Right lobe of liver (tissue), 6 donors: ENCODE results near the gene OCEL1. TPM values are rescaled to one million over a fixed set of nuclear protein-coding genes. Genes with fewer than 3 reads are reported as not detected.

Experiments used
- ATAC-seq, 4 donors: fragments of 200-7000 bp; cut with Tn5 transposase; one replicate each; pipeline ENCODE4 v1.9.1; 2020; ENCODE audit warnings: mild to moderate bottlenecking in 4 of 4, moderate library complexity in 4 of 4
- DNase-seq, 3 donors: peaks; one replicate each; pipeline ENCODE4 v3.0.0-alpha.2; 2020
- H3K27ac ChIP-seq, 3 donors: fragments of 200-600 bp; one replicate each; pipeline ENCODE4 v1.8.0; 2022
- H3K27me3 ChIP-seq, 2 donors: fragments of 200-600 bp; one replicate each; pipeline ENCODE4 v1.8.0; 2022
- H3K36me3 ChIP-seq, 4 donors: fragments of 200-600 bp; sonication (generic) in 1 of 4; one replicate each; pipeline versions ENCODE4 v1.5.1 to v1.8.0; 2017 to 2022; ENCODE audit warnings: control low read depth in 1 of 4
- H3K4me1 ChIP-seq, 4 donors: fragments of 200-600 bp; sonication (generic) in 1 of 4; one replicate each; pipeline versions ENCODE4 v1.5.1 to v1.8.0; 2017 to 2022; ENCODE audit warnings: control low read depth in 1 of 4
- H3K4me3 ChIP-seq, 3 donors: fragments of 200-600 bp; one replicate each; pipeline ENCODE4 v1.8.0; 2022
- H3K9me3 ChIP-seq, 4 donors: fragments of 200-600 bp; sonication (generic) in 1 of 4; one replicate each; pipeline versions ENCODE4 v1.5.1 to v1.8.0; 2017 to 2022; ENCODE audit warnings: control low read depth in 1 of 4
- POLR2A ChIP-seq: fragments of 450-650 bp; IDR thresholded peaks from one replicate; pipeline ENCODE4 v1.6.1; 2017; ENCODE audit warnings: antibody characterized with exemption, mild to moderate bottlenecking
- WGBS: methylation state at CpG from one replicate; pipeline ENCODE4 v1.1.6; 2018; ENCODE audit warnings: low coverage, low lambda C conversion rate; ENCODE audit not compliant: insufficient coverage; ENCODE audit errors: missing lambda C conversion rate; 5-methylcytosine and 5-hydroxymethylcytosine counted together
- intact Hi-C, 2 donors: fragments of 100-400 bp; cut with DNase I; formaldehyde crosslinking; loops; one replicate each; pipeline versions ENCODE4 v1.11.2 to v1.14.1; 2022
- total RNA-seq, 6 experiments: library from RNA; depleted of rRNA in 2 of 6; stranded (reverse); fragments of >200 nt in 2 of 6; fragmentation: NEBNext Ultra II Directional in 3 of 6; extraction: Animal tissue kit (Norgen Biotek cat#: 25700) in 3 of 6; gene quantifications; one replicate each; pipeline versions ENCODE4 v1.1.0 to v1.2.4, GENCODE V29; 2016 to 2023
- TF ChIP-seq, protein P1 (sequence below), 4 donors: fragments of 200-600 bp in 3 of 4; fragments of 450-650 bp in 1 of 4; IDR thresholded peaks; one replicate each; pipeline versions ENCODE4 v1.5.1 to v1.8.0; 2016 to 2022; ENCODE audit warnings: antibody characterized with exemption in 4 of 4, mild to moderate bottlenecking in 2 of 4
- donor health status: DM: no; HTN: yes; CAD: no.
- donor health status: DM: no; HTN: no; CAD: no.
- donor health status: DM: no; HTN: no; CAD: no.
- donor health status: DM: no; HTN: yes; CAD: no.
- donor health status: DM: no; HTN: yes; CAD: no.

OCEL1 gene
- total RNA-seq, 6 experiments from 2014 or later: 17.8 to 64.2 (median 31.2) TPM

DNA sequence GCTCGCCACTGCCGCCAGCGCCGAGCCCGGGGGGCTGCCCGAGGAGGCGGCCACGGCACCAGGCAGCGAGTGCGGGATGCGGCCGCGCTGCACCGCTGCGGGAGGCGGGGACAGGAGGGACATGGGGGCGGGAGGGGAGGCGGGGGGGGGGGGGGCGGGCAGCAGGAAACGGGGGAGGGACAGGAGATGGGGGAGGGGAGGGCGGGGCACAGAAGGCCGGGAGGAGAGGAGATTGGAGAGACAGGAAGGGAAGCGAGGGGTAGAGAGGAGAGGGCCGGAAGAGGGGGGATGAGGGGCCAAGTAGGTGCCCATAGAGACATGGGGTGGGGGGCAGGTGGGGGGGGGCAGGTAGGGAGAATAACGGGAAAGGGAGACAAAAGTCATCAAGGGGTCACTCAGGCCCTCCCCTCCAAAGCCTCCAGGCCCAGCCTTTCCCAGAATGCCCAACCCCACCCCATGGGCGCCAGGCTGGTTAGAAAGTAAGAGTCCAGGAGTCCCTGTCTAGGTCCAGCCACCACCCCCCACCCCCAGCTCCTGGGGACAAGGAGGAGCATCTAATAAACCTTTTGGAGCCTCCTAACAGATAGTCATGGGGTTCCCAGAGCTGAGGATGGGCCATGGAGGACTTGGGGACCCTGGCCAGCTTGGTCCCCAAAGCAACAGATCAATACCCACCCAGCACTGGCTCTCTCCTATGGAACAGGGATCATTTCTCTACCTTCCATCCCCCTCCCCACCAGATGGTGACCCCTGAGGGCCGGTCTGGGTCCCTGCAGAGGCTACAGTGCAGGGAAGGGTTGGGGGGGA, 10.1 kb downstream of the OCEL1 start:
- H3K36me3 ChIP-seq: peaks cover 0 to 28% (median 7%) of the 10 kb centered on the region in 4 donors
- TF ChIP-seq POLR2A: no peak
- TF ChIP-seq, protein P1, sequence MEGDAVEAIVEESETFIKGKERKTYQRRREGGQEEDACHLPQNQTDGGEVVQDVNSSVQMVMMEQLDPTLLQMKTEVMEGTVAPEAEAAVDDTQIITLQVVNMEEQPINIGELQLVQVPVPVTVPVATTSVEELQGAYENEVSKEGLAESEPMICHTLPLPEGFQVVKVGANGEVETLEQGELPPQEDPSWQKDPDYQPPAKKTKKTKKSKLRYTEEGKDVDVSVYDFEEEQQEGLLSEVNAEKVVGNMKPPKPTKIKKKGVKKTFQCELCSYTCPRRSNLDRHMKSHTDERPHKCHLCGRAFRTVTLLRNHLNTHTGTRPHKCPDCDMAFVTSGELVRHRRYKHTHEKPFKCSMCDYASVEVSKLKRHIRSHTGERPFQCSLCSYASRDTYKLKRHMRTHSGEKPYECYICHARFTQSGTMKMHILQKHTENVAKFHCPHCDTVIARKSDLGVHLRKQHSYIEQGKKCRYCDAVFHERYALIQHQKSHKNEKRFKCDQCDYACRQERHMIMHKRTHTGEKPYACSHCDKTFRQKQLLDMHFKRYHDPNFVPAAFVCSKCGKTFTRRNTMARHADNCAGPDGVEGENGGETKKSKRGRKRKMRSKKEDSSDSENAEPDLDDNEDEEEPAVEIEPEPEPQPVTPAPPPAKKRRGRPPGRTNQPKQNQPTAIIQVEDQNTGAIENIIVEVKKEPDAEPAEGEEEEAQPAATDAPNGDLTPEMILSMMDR (IDR thresholded peaks at IDR 0.05): no peak
- H3K27ac ChIP-seq: peak overlapping the region in 2 of 3 donors; percentile 53 to 60
- H3K4me3 ChIP-seq: peak overlapping the region; percentile 36 to 58 (median 38)
- intact Hi-C loops: no loop called here
- H3K4me1 ChIP-seq: peaks cover 0 to 52% (median 15%) of the 10 kb centered on the region in 4 donors
- ATAC-seq (peak in 2 of 4 donors; percentile 20 to 22), DNase-seq (no peak)
- 10% methylated on average over 19 of the region's 27 CpGs for WGBS
- H3K9me3 ChIP-seq: no peaks in the 10 kb centered on the region
- no peaks in the 10 kb centered on the region for H3K27me3 ChIP-seq

DNA sequence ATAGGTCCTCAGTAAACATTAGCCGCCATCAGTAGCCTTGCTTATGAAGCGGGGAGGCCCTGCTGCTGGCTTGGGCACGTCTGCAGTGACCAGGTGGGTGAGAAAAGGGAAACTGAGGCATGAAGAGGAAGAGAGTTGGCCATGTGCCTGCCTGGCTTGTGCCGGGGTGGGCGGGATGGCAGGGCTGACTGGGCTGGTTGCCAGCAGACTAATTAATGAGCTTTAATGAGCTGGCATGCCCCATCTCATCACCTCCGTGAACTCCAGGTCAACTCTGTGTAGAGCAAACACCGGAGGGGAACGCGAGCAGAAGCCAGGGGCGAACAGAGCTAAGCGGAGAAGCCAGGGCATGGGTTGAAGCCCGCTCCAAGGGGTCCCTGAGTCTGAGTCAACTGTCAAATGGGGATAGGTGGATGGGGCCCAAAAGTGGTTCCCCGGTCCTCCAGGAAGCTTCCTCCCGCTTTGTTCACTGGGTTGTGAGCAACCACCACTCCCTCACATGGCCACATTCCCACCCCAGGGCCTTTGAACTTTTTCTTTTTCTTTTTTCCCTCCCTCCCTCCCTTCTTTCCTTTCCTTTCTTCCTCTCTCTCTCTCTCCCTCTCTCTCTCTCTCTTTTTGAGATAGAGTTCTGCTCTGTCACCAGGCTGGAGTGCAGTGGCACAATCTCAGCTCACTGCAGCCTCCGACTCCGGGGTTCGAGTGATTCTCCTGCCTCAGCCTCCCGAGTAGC, 11.0 kb downstream of the OCEL1 start:
- DNase-seq (no peak), ATAC-seq (no peak)
- Histone ChIP-seq H3K9me3 (no peaks in the 10 kb centered on the region), H3K36me3 (peaks cover 0 to 24% (median 5%) of the 10 kb centered on the region in 4 donors), H3K4me3 (no peak overlapping the region), H3K27me3 (no peaks in the 10 kb centered on the region), H3K27ac (peak overlapping the region in 1 of 3 donors; percentile 60), H3K4me1 (peaks cover 0 to 58% (median 19%) of the 10 kb centered on the region in 4 donors)
- TF ChIP-seq POLR2A: no peak
- TF ChIP-seq, protein P1 (IDR thresholded peaks at IDR 0.05): no peak
- 69% methylated on average over 9 of the region's 18 CpGs for WGBS
- intact Hi-C loops: no loop called here

DNA sequence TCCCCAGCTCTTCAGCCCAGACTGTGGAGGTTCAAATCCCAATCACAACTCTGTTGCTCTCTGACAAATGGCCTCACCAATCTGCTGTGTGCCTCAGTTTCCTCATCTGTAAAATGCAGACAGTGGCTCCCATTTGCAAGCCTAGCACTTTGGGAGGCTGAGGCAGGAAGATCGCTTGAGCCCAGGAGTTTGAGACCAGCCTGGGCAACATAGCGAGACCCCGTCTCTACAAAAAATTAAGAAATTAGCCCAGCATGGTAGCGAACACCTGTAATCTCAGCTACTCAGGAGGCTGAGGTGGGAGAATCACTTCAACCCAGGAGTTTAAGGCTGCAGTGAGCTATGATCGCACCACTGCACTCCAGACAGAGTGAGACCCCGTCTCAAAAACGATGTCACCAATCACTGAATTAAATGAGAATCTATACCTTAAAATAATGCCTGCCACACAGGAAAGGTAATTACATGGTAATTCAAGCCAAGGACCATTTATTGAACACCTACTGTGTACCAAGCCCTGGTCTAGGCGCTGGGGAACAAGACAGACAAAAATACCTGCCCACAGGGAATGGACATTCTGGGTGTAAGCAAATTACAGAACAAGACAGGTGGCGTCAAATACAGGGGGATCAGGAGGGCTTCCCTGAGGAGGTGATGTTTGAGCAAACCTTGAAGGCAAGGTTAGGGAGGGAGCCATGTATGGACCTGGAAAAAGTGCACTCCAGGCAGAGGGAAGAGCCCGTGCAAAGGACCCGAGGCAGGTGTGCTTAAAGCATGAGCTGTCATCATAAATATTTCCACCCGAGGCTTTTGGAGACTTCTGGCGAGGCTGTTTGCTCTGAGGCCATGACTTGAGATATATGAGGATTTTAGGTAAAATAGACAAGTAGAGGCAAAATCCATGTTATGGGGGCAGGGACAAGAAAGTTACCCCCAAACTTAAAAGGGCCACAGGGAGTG, 12.0 kb downstream of the OCEL1 start:
- 89% methylated on average over 11 of the region's 13 CpGs for WGBS
- no peak for TF ChIP-seq POLR2A
- TF ChIP-seq, protein P1 (IDR thresholded peaks at IDR 0.05): no peak
- Histone ChIP-seq H3K4me3 (no peak overlapping the region), H3K27me3 (no peaks in the 10 kb centered on the region), H3K9me3 (no peaks in the 10 kb centered on the region), H3K36me3 (peaks cover 0 to 13% (median 4%) of the 10 kb centered on the region in 4 donors), H3K27ac (no peak overlapping the region), H3K4me1 (peaks cover 0 to 68% (median 22%) of the 10 kb centered on the region in 4 donors)
- DNase-seq (no peak), ATAC-seq (no peak)
- intact Hi-C loops: no loop called here
